Right lobe of liver (tissue), 6 donors: Measurements from ENCODE around the gene GULP1. TPM values are rescaled to one million over a fixed set of nuclear protein-coding genes. Genes with fewer than 3 reads are reported as not detected.

ENCODE experiments used
- ATAC-seq, 4 donors: fragments of 200-7000 bp; cut with Tn5 transposase; one replicate each; pipeline ENCODE4 v1.9.1; 2020; ENCODE audit warnings: mild to moderate bottlenecking in 4 of 4, moderate library complexity in 4 of 4
- DNase-seq, 3 donors: peaks; one replicate each; pipeline ENCODE4 v3.0.0-alpha.2; 2020
- H3K27ac ChIP-seq, 3 donors: fragments of 200-600 bp; one replicate each; pipeline ENCODE4 v1.8.0; 2022
- H3K27me3 ChIP-seq, 2 donors: fragments of 200-600 bp; one replicate each; pipeline ENCODE4 v1.8.0; 2022
- H3K36me3 ChIP-seq, 4 donors: fragments of 200-600 bp; sonication (generic) in 1 of 4; one replicate each; pipeline versions ENCODE4 v1.5.1 to v1.8.0; 2017 to 2022; ENCODE audit warnings: control low read depth in 1 of 4
- H3K4me1 ChIP-seq, 4 donors: fragments of 200-600 bp; sonication (generic) in 1 of 4; one replicate each; pipeline versions ENCODE4 v1.5.1 to v1.8.0; 2017 to 2022; ENCODE audit warnings: control low read depth in 1 of 4
- H3K4me3 ChIP-seq, 3 donors: fragments of 200-600 bp; one replicate each; pipeline ENCODE4 v1.8.0; 2022
- H3K9me3 ChIP-seq, 4 donors: fragments of 200-600 bp; sonication (generic) in 1 of 4; one replicate each; pipeline versions ENCODE4 v1.5.1 to v1.8.0; 2017 to 2022; ENCODE audit warnings: control low read depth in 1 of 4
- POLR2A ChIP-seq: fragments of 450-650 bp; IDR thresholded peaks from one replicate; pipeline ENCODE4 v1.6.1; 2017; ENCODE audit warnings: antibody characterized with exemption, mild to moderate bottlenecking
- WGBS: methylation state at CpG from one replicate; pipeline ENCODE4 v1.1.6; 2018; ENCODE audit warnings: low coverage, low lambda C conversion rate; ENCODE audit not compliant: insufficient coverage; ENCODE audit errors: missing lambda C conversion rate; 5-methylcytosine and 5-hydroxymethylcytosine counted together
- intact Hi-C, 2 donors: fragments of 100-400 bp; cut with DNase I; formaldehyde crosslinking; loops; one replicate each; pipeline versions ENCODE4 v1.11.2 to v1.14.1; 2022
- total RNA-seq, 6 experiments: library from RNA; depleted of rRNA in 2 of 6; stranded (reverse); fragments of >200 nt in 2 of 6; fragmentation: NEBNext Ultra II Directional in 3 of 6; extraction: Animal tissue kit (Norgen Biotek cat#: 25700) in 3 of 6; gene quantifications; one replicate each; pipeline versions ENCODE4 v1.1.0 to v1.2.4, GENCODE V29; 2016 to 2023
- TF ChIP-seq, protein P1 (sequence below), 4 donors: fragments of 200-600 bp in 3 of 4; fragments of 450-650 bp in 1 of 4; IDR thresholded peaks; one replicate each; pipeline versions ENCODE4 v1.5.1 to v1.8.0; 2016 to 2022; ENCODE audit warnings: antibody characterized with exemption in 4 of 4, mild to moderate bottlenecking in 2 of 4
- donor health status: DM: no; HTN: yes; CAD: no.
- donor health status: DM: no; HTN: no; CAD: no.
- donor health status: DM: no; HTN: no; CAD: no.
- donor health status: DM: no; HTN: yes; CAD: no.
- donor health status: DM: no; HTN: yes; CAD: no.

Gene GULP1
- total RNA-seq, 6 experiments from 2014 or later, result 0.42 to 4.4 (median 0.89) TPM

- intact Hi-C loops, result no loop called here
- 90% methylated on average over 1 of the region's 1 CpG for WGBS
- Histone ChIP-seq H3K4me1 (no peaks in the 10 kb centered on the region), H3K4me3 (no peak overlapping the region), H3K36me3 (no peaks in the 10 kb centered on the region), H3K27me3 (no peaks in the 10 kb centered on the region), H3K27ac (no peak overlapping the region), H3K9me3 (no peaks in the 10 kb centered on the region)
- ATAC-seq (peak in 1 of 4 donors; percentile 22), DNase-seq (no peak)
- TF ChIP-seq, protein P1, sequence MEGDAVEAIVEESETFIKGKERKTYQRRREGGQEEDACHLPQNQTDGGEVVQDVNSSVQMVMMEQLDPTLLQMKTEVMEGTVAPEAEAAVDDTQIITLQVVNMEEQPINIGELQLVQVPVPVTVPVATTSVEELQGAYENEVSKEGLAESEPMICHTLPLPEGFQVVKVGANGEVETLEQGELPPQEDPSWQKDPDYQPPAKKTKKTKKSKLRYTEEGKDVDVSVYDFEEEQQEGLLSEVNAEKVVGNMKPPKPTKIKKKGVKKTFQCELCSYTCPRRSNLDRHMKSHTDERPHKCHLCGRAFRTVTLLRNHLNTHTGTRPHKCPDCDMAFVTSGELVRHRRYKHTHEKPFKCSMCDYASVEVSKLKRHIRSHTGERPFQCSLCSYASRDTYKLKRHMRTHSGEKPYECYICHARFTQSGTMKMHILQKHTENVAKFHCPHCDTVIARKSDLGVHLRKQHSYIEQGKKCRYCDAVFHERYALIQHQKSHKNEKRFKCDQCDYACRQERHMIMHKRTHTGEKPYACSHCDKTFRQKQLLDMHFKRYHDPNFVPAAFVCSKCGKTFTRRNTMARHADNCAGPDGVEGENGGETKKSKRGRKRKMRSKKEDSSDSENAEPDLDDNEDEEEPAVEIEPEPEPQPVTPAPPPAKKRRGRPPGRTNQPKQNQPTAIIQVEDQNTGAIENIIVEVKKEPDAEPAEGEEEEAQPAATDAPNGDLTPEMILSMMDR (IDR thresholded peaks at IDR 0.05), result no peak
- TF ChIP-seq POLR2A, result no peak
These were observed 123.4 kb downstream of the GULP1 start for GRCh38 chr2:188414869-188415753.

DNA sequence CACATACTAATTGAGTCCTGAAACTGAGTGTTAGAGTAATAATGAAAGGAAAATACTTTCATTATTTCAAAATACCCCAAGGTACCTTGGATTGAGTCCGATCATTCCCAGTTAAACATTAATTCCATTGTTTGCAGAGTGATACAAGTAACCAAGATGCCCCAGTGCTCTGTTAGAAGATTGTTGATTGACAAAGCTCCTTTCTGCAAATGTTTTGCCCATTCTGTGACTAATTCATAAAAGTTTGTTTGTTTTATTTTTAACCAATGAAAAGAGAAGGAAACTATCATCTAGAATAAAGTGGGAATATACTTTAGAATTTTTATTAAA, 124.0 kb downstream of the GULP1 start:
- no peaks in the 10 kb centered on the region for H3K27me3 ChIP-seq
- TF ChIP-seq, protein P1 (IDR thresholded peaks at IDR 0.05), result no peak
- no peak for TF ChIP-seq POLR2A
- H3K36me3 ChIP-seq, result no peaks in the 10 kb centered on the region
- no peaks in the 10 kb centered on the region for H3K4me1 ChIP-seq
- DNase-seq (no peak), ATAC-seq (peak; percentile 65 to 98 (median 90))
- no peak overlapping the region for H3K27ac ChIP-seq
- 23% methylated on average over 1 of the region's 1 CpG for WGBS
- no peak overlapping the region for H3K4me3 ChIP-seq
- no peaks in the 10 kb centered on the region for H3K9me3 ChIP-seq
- intact Hi-C loops, result no loop called here

DNA sequence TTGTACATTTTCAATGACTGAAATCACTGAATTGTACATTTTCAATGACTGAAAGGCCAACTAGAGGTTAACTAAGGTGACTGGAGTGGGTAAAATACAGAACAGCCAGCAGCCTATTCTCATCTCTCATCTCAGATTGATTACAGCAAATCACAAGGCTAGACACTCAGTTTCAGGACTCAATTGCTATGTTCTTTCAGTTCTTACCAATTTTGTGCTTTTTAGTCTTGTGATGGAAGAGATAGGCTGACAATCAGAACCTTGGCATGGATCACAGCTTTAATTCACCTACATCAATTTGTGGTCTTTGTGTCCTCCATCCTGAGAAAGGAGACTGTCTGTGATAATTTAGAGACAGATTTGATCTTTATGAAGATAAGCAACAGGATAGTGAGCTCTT, 124.7 kb downstream of the GULP1 start:
- no peak overlapping the region for H3K27ac ChIP-seq

DNA sequence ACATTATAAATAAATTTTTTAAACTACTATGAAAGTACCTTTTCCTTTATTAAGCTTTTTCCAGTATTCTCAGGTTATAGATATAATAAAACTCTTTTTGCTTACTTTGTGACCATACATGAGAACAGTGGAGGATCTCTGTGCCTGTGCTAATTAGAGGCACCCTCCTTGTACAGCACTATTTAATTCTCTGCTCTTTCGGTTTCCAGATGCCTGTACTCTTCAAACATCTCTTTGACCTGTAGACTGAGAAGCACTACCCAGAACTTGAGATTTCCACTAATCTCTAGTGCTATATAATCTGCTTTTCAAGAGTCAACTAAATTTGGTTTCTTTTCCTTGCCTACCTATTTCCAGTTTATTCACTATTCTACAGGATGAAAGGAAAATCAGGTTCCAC, 131.1 kb downstream of the GULP1 start:
- no peaks in the 10 kb centered on the region for H3K9me3 ChIP-seq
- 38% methylated on average over 1 of the region's 1 CpG for WGBS
- ATAC-seq, result no peak
- no peak overlapping the region for H3K27ac ChIP-seq
- H3K27me3 ChIP-seq, result no peaks in the 10 kb centered on the region
- H3K4me1 ChIP-seq, result no peaks in the 10 kb centered on the region
- intact Hi-C loops, result no loop called here
- H3K36me3 ChIP-seq, result no peaks in the 10 kb centered on the region
- no peak overlapping the region for H3K4me3 ChIP-seq
- DNase-seq, result no peak
- no peak for TF ChIP-seq POLR2A
- TF ChIP-seq, protein P1 (IDR thresholded peaks at IDR 0.05), result no peak

More for the DNA sequence above, 124.7 kb downstream of the GULP1 start:
- Histone ChIP-seq H3K36me3 (no peaks in the 10 kb centered on the region), H3K4me1 (no peaks in the 10 kb centered on the region), H3K9me3 (no peaks in the 10 kb centered on the region), H3K4me3 (no peak overlapping the region), H3K27me3 (no peaks in the 10 kb centered on the region)
- intact Hi-C loops, result no loop called here
- no peak for ATAC-seq
- TF ChIP-seq POLR2A, result no peak
- TF ChIP-seq, protein P1 (IDR thresholded peaks at IDR 0.05), result no peak
- DNase-seq, result no peak
